ENCODE results near the gene FAM9A.
A peak's percentile ranks its signal among the peaks of the same experiment; 100 is the strongest.
"Not testable (repeated sequence)": the region's sequence is repeated elsewhere in the genome, so short reads cannot be mapped to it uniquely, and the experiment has no call there.

The FAM9A gene

DNA sequence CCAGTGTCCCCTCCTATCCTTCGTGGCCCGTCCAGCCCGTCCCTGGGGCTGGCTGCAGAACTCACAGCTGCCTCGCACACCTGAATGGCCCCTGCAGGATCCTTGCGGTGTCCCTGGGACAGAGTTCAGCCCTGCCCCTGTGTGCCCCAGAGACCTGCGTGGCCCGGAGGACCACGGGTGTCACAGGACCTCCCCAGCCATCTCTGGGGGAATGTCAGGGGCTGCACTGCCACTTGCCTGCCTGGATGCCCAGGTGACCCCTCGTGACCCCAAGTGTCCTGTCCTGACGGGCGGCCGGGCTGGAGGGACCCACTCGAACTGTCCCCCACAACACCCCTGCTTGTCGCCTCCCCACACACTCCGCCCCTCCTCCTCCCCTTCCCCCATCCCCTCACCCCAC lies 832 bp downstream of the FAM9A start:
- DNase-seq = not testable (repeated sequence)

DNA sequence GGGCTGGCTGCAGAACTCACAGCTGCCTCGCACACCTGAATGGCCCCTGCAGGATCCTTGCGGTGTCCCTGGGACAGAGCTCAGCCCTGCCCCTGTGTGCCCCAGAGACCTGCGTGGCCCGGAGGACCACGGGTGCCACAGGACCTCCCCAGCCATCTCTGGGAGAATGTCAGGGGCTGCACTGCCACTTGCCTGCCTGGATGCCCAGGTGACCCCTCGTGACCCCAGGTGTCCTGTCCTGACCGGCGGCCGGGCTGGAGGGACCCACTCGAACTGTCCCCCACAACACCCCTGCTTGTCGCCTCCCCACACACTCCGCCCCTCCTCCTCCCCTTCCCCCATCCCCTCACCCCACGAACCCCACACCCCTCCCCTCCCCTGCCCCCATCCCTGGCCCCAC lies 1.9 kb downstream of the FAM9A start:
- not testable (repeated sequence) for DNase-seq

DNA sequence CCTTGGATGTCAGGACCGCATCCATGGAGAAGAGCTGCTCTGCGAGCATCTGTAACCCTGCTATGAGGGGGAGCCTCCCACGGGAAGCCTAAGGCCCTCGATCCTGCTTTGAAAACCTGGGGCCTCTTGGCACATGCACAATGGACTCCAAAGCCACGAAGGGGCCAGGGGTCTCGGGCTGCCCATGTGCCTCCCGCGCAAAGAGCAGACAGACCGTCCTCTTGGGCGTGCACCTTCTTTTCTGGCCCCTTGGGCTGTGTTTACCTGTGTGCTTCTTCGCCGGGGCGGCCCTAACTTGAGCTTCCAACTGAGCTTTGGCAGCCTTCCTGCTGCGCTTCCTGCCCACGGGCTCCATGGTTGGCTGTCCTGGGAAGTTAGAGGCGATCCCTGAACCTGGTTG lies 2.5 kb downstream of the FAM9A start:
- DNase-seq = not testable (repeated sequence)

DNA sequence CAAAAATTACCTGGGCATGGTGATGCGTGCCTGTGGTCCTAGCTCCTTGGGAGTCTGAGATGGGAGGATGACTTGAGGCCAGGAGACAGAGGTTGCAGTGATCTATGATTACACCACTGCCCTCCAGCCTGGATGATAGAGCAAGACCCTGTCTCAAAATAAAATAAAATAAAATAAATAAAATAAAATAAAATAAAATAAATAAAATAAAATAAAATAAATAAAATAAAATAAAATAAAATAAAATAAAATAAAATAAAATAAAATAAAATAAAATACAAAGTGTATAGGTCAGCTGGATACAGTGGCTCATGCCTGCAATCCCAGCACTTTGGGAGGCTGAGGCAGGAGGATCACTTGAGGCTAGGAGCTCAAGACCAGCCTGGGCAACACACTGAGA lies 14.1 kb downstream of the FAM9A start:
- DNase-seq = not testable (repeated sequence)

DNA sequence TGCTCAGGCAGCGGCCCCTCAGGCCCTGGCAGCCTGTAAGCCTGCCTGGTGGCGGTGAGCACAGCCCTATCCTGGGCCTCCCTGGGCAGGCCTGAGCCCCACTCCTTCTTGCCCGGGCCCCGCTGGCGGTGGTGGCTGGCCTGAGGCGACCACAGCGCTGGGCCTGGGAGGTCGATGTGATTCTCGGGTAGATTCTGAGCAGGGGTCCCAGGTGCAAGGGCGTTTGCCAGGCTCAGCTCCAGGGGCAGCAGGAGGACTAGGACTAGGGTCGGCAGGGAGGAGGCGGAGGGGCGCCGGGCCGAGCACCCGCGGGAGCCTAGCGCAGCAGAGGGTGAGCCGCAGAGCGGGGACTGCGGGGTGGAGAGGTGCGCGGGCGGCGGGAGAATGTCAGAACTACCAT lies 17.0 kb downstream of the FAM9A start:
- DNase-seq = no peak

DNA sequence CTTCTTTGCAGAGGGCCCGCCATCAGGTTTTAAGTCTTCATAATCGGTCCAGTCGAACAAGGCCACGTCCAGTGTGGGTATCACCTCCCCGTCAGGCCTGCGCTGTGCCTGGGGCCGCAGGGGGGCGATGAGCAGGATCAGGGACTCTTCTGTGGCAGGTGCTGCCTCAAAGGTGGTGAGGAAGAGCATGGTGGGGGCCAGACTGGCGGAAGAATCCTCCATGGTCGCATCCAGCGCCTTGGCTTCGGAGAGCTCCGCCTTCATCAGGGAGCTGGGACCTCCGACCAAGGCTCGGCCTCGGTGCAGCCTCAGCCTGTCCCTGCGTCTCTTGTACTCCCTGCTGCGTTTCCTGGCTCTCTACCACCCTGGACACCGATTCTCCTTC lies 17.5 kb downstream of the FAM9A start:
- DNase-seq = no peak

DNA sequence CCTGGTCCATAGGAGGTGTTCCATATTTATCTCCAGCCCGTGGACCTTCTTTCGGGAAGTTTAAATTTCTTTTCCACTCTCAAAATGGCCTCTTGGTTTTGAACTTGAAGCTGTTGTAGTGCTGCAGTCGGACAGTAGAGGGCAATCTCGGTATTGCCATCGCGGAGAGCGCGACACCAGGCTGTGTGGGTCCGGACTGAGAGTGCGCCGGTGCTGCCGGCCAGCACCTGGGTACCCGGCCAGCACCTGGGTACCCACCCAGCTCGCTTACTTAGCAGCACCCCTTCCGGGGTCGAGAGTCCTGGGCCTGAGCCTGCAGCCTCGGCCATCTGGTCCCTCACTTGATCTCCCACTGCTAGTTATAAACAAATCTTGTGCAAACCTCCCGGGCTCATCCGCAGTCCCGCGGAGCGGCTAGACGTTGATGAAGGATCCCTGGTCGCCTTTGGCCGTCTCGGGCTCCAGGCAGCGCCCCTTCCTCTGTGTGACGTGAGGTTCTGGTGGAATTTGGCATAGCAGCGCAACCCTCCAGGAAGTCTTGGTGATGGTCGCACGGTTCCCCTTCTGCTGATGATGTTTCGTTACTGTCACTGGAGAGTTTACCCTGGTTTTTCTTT lies 18.0 kb downstream of the FAM9A start:
- DNase-seq = no peak

DNA sequence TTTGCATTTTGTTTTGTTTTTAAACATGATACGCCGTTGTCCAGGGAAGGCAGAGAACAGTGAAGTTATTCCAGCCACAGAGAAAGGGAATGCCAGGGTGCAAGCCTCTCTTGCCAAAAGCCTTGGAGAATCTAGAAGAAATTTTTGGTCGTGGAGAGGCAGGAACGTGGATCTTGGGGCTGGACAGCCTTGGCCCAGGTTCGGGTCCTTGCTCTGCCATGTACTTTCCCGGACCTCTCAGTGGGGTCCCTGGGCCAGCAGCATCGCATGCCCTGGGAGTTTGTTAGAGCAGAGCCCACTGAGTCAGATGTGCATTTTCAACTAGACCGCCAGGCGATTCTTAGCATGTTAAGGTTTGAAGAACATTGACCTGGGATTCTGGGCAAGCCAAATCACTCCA lies 18.6 kb downstream of the FAM9A start:
- DNase-seq = no peak

DNA sequence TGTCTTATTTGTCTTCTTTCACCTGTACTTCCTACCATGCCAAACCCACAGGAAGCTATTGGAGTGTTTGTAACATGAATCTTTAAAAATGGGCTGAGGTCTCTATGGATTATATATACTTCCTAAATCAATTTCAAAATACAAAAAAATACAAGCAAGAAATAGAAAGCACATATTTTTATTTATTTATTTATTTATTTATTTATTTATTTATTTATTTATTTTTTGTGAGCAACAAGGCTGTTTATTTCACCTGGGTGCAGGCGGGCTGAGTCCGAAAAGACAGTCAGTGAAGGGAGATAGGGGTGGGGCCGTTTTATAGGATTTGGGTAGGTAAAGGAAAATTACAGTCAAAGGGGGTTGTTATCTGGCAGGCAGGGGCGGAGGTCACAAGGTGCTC lies 19.3 kb downstream of the FAM9A start:
- DNase-seq = not testable (repeated sequence)

DNA sequence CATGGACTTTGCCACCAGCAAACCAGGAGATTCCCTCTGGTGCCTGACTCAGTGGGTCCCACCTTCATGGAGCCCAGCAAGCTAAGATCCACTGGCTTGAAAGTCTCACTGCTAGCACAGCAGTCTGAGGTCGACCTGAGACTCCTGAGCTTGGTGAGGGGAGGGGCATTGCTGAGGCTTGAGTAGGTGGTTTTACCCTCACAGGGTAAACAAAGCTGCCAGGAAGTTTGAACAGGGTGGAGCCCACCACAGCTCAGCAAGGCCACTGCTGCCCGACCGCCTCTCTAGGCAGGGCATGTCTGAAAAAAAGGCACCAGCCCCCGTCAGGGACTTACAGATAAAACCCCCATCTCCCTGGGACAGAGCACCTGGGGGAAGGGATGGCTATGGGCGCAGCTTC lies 28.1 kb downstream of the FAM9A start:
- no peak for DNase-seq

DNA sequence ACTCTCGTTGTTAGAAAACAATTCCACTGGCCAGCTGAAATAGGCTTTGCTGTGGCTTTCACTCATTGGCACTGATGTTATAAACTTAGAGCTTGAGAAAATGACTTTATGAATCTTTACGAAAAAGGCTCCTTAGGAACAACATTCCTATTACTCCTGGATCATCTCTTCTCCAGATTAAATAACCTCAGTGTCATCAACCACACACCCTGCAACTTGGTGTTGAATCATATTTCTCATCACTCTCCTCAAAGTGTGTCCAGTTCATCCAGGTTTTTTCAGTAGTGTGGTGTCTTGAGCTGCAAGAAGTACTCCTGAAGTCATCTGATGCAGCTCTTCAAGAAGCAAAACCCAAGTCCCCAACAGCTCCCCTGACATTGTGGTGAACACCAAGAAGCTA lies 41.2 kb downstream of the FAM9A start:
- DNase-seq = no peak

DNA sequence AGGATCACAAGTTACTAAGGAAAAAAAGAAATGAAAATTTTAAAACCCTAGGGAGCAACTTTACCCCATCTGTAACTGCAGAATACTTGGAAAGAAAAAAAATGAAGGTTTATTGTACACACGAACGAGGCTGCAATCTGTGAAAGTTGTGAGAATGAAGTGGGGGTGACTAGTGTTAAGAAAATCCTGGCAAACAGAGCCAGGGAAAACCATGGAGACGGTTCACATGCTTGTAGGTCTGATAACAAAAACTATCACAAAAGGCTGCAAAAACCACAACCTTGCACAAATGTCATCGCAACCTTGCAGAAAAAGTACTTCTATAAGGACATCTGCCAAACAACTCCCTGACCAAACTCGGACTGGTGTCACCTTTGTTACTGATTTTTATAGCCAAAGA lies 42.5 kb downstream of the FAM9A start:
- not testable (repeated sequence) for DNase-seq

DNA sequence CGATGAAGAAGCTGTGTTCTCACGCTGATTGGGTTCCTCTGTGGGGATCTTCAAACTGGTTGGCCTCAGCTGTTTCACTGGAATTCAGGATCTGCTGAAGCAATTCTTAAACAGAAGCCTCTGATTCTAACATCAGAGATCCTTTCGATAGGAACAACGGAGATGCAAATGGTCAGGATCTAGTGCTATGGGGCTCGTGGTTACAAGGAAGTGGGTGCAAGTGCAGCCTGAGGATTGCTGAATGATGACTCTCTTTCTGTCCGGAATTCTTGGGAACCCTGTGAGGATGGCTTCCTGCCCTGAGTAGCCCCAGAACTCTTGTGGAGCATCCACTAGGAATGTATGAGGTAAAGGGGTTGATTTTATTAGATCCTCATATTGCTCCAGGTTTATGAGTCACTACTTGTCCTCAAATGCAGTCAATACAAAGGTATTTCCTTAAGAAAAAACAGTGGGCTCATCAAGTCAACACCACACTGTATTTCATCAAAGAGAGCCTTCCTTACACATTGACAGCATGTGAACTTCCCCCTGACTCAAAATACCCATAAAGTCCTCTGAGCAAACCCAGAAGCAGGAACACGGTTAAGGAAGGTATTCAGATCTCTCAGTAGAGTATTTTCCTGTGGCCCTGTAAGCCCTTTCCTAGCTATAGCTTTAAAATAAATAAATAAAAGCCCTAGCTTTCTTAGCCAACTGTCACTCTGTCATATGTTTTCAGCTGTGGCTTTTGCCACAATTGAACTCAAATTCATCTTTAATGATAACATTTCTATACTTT lies 43.4 kb downstream of the FAM9A start:
- not testable (repeated sequence) for DNase-seq

DNA sequence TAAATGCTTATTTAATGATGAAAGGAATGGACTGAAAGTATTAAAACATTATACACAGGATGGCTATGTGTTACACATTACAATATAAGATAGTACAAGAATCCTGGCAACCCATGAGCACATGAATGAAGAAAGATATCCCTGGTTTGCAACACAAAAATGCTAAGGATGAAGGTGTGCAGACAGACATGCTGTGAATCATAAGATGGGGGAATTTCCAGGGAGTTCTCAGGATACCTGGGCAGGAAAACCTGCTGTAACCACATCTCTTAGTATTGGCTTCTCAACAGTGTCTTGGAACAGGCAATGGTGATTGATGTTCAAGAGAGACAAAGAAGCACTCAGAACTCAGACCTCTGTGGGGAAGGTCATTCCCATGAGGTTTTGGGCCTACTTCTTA lies 45.4 kb downstream of the FAM9A start:
- no peak for DNase-seq

DNA sequence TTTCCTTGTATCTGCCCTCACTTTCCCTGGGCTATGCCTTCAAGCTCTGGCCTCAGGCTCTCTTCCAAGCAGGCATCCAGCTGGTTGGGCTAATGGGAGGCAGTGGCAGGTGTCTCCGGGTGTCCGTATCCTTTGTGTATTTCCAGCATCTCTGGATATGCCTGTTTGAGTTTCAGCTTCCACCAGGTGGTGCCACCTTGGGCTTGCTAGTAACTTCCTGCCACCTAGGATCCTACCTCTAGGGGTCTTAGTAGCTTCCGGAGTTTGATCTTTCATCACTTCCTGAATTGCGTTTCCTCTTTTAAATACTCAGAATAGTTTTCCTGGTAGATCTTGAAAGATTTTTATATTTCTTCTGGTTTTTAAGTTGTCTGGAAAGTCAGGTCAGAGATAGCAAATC lies 46.1 kb downstream of the FAM9A start:
- DNase-seq = no peak

DNA sequence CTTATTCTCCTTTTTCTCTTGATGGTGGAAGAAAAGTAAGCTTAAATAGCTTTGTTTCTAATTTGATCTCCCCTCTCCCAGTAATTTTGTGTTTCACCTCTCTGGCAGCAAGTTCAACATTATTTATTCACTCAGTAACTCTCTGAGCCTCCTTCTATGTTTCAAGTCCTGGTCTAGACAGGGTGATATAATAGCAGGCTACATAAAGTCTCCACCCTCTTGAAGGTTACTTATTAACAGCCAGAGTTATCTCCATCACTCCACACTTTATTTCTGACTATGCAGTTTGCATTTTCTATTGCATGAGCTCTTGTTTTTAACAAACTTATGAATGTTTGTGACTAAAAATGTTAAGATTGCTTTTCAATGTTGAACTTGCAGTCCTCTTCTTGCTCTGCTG lies 51.5 kb downstream of the FAM9A start:
- DNase-seq = peak; percentile 4

DNA sequence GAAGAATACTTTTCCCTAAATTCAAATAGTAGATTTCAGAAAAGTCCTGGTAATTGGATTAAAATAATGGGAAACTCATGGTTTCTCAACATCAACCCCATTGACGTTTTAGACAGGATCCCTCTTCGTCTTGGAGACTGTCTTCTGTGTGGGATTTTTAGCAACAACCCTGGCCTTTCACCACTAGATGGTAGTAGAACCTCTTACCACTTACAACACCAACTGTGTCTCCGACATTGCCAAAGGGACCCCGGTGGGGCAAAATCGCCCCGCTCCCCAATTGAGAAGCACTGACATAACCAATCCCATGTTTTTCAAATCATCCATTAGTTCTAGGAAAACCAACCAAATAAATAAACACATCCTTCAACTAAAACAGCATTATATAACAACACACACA lies 52.3 kb downstream of the FAM9A start:
- DNase-seq = peak; percentile 26

DNA sequence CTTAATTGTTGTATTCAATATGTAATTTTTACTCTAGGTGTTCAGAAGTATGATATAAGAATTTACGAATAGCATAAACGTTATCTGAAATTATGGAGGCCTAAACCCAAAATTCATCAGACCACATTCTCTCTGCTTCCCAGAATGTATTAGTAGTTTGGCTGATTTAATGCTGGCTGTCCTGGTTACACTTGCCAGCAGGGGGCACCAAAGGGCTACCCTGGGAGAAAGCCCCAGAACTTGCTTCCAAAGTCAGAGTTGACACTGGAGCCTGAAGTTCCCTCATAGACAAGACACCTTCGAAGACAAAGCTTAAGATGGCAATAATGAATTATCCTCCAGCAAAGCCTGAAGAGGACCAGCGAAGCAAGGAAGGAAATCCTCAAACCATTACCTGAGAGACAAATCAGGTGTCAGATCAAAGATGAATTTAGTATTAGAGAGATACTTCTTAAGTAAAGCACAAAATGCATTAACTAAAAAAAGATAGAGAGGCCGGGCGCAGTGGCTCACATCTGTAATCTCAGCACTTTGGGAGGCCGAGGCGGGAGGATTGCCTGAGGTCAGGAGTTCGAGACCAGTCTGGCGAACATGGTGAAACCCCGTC lies 58.0 kb downstream of the FAM9A start:
- DNase-seq = peak; percentile 12

DNA sequence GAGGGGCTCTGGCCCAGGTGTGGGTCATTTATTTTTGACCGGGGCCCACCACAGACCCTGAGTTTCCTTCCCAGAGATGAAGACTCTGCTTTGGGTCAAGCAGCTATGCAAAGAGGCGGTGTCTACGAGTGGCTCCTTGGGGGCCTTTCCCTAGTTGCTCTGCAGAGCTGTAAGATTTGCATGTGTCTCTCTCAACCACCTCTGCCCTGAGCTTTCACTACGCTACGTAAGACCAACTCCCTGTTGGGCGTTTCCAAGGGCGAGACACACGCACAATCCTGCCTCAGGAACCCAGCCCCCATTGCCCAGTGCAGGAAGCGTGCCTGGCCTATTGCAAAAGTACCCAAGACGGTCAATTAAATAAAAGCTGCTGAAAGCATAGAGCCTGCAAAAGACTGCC lies 59.2 kb downstream of the FAM9A start:
- DNase-seq = no peak
